GM18870 (cell line): ENCODE measurements around the gene TBX1.

ENCODE experiments used
- ATAC-seq: cut with Tn5 transposase; IDR thresholded peaks from one replicate; pipeline ENCODE4 v1.9.1; 2021; ENCODE audit warnings: moderate library complexity; ENCODE audit not compliant: unreplicated experiment

Gene TBX1

GRCh38 chr22:19760058-19760950 is at the start of gene TBX1:
TSS of gene TBX1 (plus strand) at chr22:19760778. CDS start at chr22:19760844, 66 bp downstream.
- ATAC-seq, result no peak

- ATAC-seq, result no peak
These were observed 47.3 kb upstream of the TBX1 start for GRCh38 chr22:19713245-19713644.

GRCh38 chr22:19713650-19714311 is 46.8 kb upstream of the TBX1 start:
- ATAC-seq, result no peak

GRCh38 chr22:19714312-19715187 is 46.0 kb upstream of the TBX1 start, which contains the start of gene SEPTIN5:
TSS of gene SEPTIN5 (plus strand) at chr22:19714503. CDS start at chr22:19714589, 86 bp downstream.
- no peak for ATAC-seq

GRCh38 chr22:19715188-19715930 is 45.2 kb upstream of the TBX1 start:
- no peak for ATAC-seq

GRCh38 chr22:19716041-19716828 is 44.3 kb upstream of the TBX1 start:
- no peak for ATAC-seq

- no peak for ATAC-seq
These were observed 43.8 kb upstream of the TBX1 start for GRCh38 chr22:19716829-19717105.

- ATAC-seq, result no peak
These were observed 43.4 kb upstream of the TBX1 start for GRCh38 chr22:19717181-19717580.

GRCh38 chr22:19717691-19718455 is 42.7 kb upstream of the TBX1 start:
- no peak for ATAC-seq

- no peak for ATAC-seq
These were observed 42.0 kb upstream of the TBX1 start for GRCh38 chr22:19718456-19719049.

GRCh38 chr22:19719050-19719482 is 41.5 kb upstream of the TBX1 start:
- ATAC-seq, result no peak

GRCh38 chr22:19719488-19720021 is 41.0 kb upstream of the TBX1 start:
- ATAC-seq, result no peak

GRCh38 chr22:19720150-19720827 is 40.3 kb upstream of the TBX1 start:
- no peak for ATAC-seq

GRCh38 chr22:19720999-19721329 is 39.6 kb upstream of the TBX1 start:
- no peak for ATAC-seq

GRCh38 chr22:19721330-19722177 is 39.0 kb upstream of the TBX1 start:
- no peak for ATAC-seq

- ATAC-seq, result no peak
These were observed 38.2 kb upstream of the TBX1 start for GRCh38 chr22:19722178-19722981.

- no peak for ATAC-seq
These were observed 37.7 kb upstream of the TBX1 start for GRCh38 chr22:19722982-19723231.
